Activated CD4-positive, alpha-beta T cell treated with anti-CD3 and anti-CD28 coated beads for 36 hours (primary cell): ENCODE results near the gene COL4A2. TPM values are rescaled to one million over a fixed set of nuclear protein-coding genes. Genes with fewer than 3 reads are reported as not detected.

ENCODE experiments used
- ATAC-seq: fragments of 200-7000 bp; cut with Tn5 transposase; one replicate; pipeline ENCODE4 v1.10.0; 2021; ENCODE audit warnings: mild to moderate bottlenecking, moderate library complexity
- CTCF ChIA-PET: fragments of 350-600 bp; sonication (Branson Sonifier 250); formaldehyde crosslinking; loops from one replicate; lab custom pipeline; 2021; ENCODE audit warnings: antibody characterized with exemption; lab: Charles Lee
- POLR2A ChIA-PET: fragments of 350-600 bp; sonication (Branson Sonifier 250); formaldehyde crosslinking; loops from one replicate; lab custom pipeline; 2021; ENCODE audit warnings: antibody characterized with exemption, inconsistent platforms; lab: Charles Lee
- DNase-seq: peaks from one replicate; pipeline ENCODE4 v3.0.0-alpha.2; 2020
- H3K27ac Mint-ChIP-seq: one replicate; pipeline ENCODE4 v1.8.0; 2021; ENCODE audit warnings: mixed read lengths
- H3K27me3 Mint-ChIP-seq: one replicate; pipeline ENCODE4 v1.8.0; 2021; ENCODE audit warnings: mixed read lengths
- H3K36me3 Mint-ChIP-seq: one replicate; pipeline ENCODE4 v1.8.0; 2021; ENCODE audit warnings: low read depth, mixed read lengths
- H3K4me1 Mint-ChIP-seq: one replicate; pipeline ENCODE4 v1.8.0; 2021; ENCODE audit warnings: mixed read lengths
- H3K4me3 Mint-ChIP-seq: one replicate; pipeline ENCODE4 v1.8.0; 2021; ENCODE audit warnings: mild to moderate bottlenecking, moderate library complexity, mixed read lengths
- H3K9me3 Mint-ChIP-seq: one replicate; pipeline ENCODE4 v1.8.0; 2021; ENCODE audit warnings: low read depth, mixed read lengths
- intact Hi-C, 2 experiments: fragments of 100-400 bp; cut with DNase I in 1 of 2; cut with micrococcal nuclease in 1 of 2; formaldehyde crosslinking; loops; one replicate each; pipeline versions ENCODE4 v1.14.2 to v1.15.1; 2022 to 2024; cut with DNase I, micrococcal nuclease
- total RNA-seq, 2 experiments: library from RNA; stranded (reverse); gene quantifications; one replicate each; pipeline ENCODE4 v1.2.3, GENCODE V29; 2021

The COL4A2 gene
- total RNA-seq, 2 experiments from 2014 or later: not detected

GRCh38 chr13:110535526-110535925 lies 228.4 kb downstream of the COL4A2 start:
- no peaks in the 10 kb centered on the region for H3K27me3 Mint-ChIP-seq
- DNase-seq (no peak), ATAC-seq (no peak)
- H3K4me3 Mint-ChIP-seq: no peak overlapping the region
- no peaks in the 10 kb centered on the region for H3K36me3 Mint-ChIP-seq
- ChIA-PET CTCF (interaction anchor here (0.5 kb wide), 1 partner anchor 125 kb away, joined by 3 read pairs; no protein-coding TSS in a partner anchor), POLR2A (no interaction called here)
- intact Hi-C loops: no loop called here
- H3K27ac Mint-ChIP-seq: no peak overlapping the region
- H3K9me3 Mint-ChIP-seq: no peaks in the 10 kb centered on the region
- peaks cover 15% of the 10 kb centered on the region for H3K4me1 Mint-ChIP-seq

GRCh38 chr13:110536006-110536693 lies 229.1 kb downstream of the COL4A2 start:
- Mint-ChIP-seq H3K27me3 (no peaks in the 10 kb centered on the region), H3K27ac (no peak overlapping the region), H3K9me3 (no peaks in the 10 kb centered on the region), H3K4me1 (peaks cover 15% of the 10 kb centered on the region), H3K4me3 (no peak overlapping the region), H3K36me3 (no peaks in the 10 kb centered on the region)
- ChIA-PET CTCF (interaction anchor here (0.5 kb wide), 1 partner anchor 126 kb away, joined by 3 read pairs; no protein-coding TSS in a partner anchor), POLR2A (no interaction called here)
- no peak for DNase-seq
- intact Hi-C loops: no loop called here
- peak; percentile 30 for ATAC-seq

GRCh38 chr13:110538632-110539031 lies 231.5 kb downstream of the COL4A2 start:
- H3K9me3 Mint-ChIP-seq: no peaks in the 10 kb centered on the region
- ChIA-PET POLR2A (no interaction called here), CTCF (interaction anchor here (0.8 to 1.8 kb wide), 3 partner anchors 10 to 355 kb away, joined by 3 to 5 read pairs (median 3); no protein-coding TSS in a partner anchor)
- no peak overlapping the region for H3K27ac Mint-ChIP-seq
- no peaks in the 10 kb centered on the region for H3K27me3 Mint-ChIP-seq
- H3K4me1 Mint-ChIP-seq: peaks cover 15% of the 10 kb centered on the region
- no peak for DNase-seq
- no peaks in the 10 kb centered on the region for H3K36me3 Mint-ChIP-seq
- no peak for ATAC-seq
- intact Hi-C loops: no loop called here
- H3K4me3 Mint-ChIP-seq: no peak overlapping the region

- ATAC-seq (peak; percentile 9), DNase-seq (no peak)
- H3K9me3 Mint-ChIP-seq: peaks cover 2% of the 10 kb centered on the region
- H3K27me3 Mint-ChIP-seq: no peaks in the 10 kb centered on the region
- intact Hi-C loops: no loop called here
- H3K36me3 Mint-ChIP-seq: peaks cover 1% of the 10 kb centered on the region
- ChIA-PET POLR2A (no interaction called here), CTCF (interaction anchor here (1.8 kb wide), 1 partner anchor 9 kb away, joined by 5 read pairs; no protein-coding TSS in a partner anchor)
- H3K4me1 Mint-ChIP-seq: peaks cover 15% of the 10 kb centered on the region
- no peak overlapping the region for H3K4me3 Mint-ChIP-seq
- H3K27ac Mint-ChIP-seq: no peak overlapping the region
These were observed 232.8 kb downstream of the COL4A2 start for GRCh38 chr13:110539894-110540293.

- CTCF ChIA-PET: no interaction called here
- H3K27me3 Mint-ChIP-seq: no peaks in the 10 kb centered on the region
- intact Hi-C loops: no loop called here
- H3K4me1 Mint-ChIP-seq: peaks cover 13% of the 10 kb centered on the region
- H3K9me3 Mint-ChIP-seq: peaks cover 4% of the 10 kb centered on the region
- no peak for ATAC-seq
- no peak overlapping the region for H3K27ac Mint-ChIP-seq
- peaks cover 1% of the 10 kb centered on the region for H3K36me3 Mint-ChIP-seq
- POLR2A ChIA-PET: no interaction called here
- DNase-seq: no peak
- no peak overlapping the region for H3K4me3 Mint-ChIP-seq
These were observed 233.9 kb downstream of the COL4A2 start for GRCh38 chr13:110540871-110541525.

GRCh38 chr13:110541526-110541920 lies 234.4 kb downstream of the COL4A2 start:
- H3K4me3 Mint-ChIP-seq: no peak overlapping the region
- H3K27me3 Mint-ChIP-seq: no peaks in the 10 kb centered on the region
- peaks cover 4% of the 10 kb centered on the region for H3K9me3 Mint-ChIP-seq
- ChIA-PET POLR2A (no interaction called here), CTCF (no interaction called here)
- H3K36me3 Mint-ChIP-seq: peaks cover 3% of the 10 kb centered on the region
- DNase-seq: no peak
- peaks cover 8% of the 10 kb centered on the region for H3K4me1 Mint-ChIP-seq
- no peak overlapping the region for H3K27ac Mint-ChIP-seq
- intact Hi-C loops: no loop called here
- no peak for ATAC-seq

GRCh38 chr13:110542169-110542796 lies 235.2 kb downstream of the COL4A2 start:
- no peak for DNase-seq
- ChIA-PET CTCF (no interaction called here), POLR2A (no interaction called here)
- Mint-ChIP-seq H3K4me3 (no peak overlapping the region), H3K9me3 (peaks cover 4% of the 10 kb centered on the region), H3K36me3 (peaks cover 8% of the 10 kb centered on the region), H3K27me3 (no peaks in the 10 kb centered on the region), H3K27ac (no peak overlapping the region), H3K4me1 (peaks cover 6% of the 10 kb centered on the region)
- no peak for ATAC-seq
- intact Hi-C loops: no loop called here

- Mint-ChIP-seq H3K27ac (no peak overlapping the region), H3K9me3 (peaks cover 4% of the 10 kb centered on the region), H3K27me3 (no peaks in the 10 kb centered on the region), H3K4me3 (no peak overlapping the region), H3K4me1 (no peaks in the 10 kb centered on the region), H3K36me3 (peaks cover 9% of the 10 kb centered on the region)
- CTCF ChIA-PET: no interaction called here
- ATAC-seq: no peak
- DNase-seq: no peak
- POLR2A ChIA-PET: no interaction called here
- intact Hi-C loops: no loop called here
These were observed 239.3 kb downstream of the COL4A2 start for GRCh38 chr13:110546378-110546777.

- Mint-ChIP-seq H3K4me1 (no peaks in the 10 kb centered on the region), H3K27me3 (no peaks in the 10 kb centered on the region), H3K27ac (no peak overlapping the region), H3K4me3 (no peak overlapping the region), H3K9me3 (peaks cover 4% of the 10 kb centered on the region), H3K36me3 (peaks cover 9% of the 10 kb centered on the region)
- intact Hi-C loops: no loop called here
- ChIA-PET POLR2A (no interaction called here), CTCF (no interaction called here)
- ATAC-seq (no peak), DNase-seq (no peak)
These were observed 239.8 kb downstream of the COL4A2 start for GRCh38 chr13:110546926-110547325.

GRCh38 chr13:110548891-110549794 lies 242.1 kb downstream of the COL4A2 start:
- ATAC-seq (no peak), DNase-seq (no peak)
- H3K27ac Mint-ChIP-seq: no peak overlapping the region
- no peaks in the 10 kb centered on the region for H3K27me3 Mint-ChIP-seq
- no peak overlapping the region for H3K4me3 Mint-ChIP-seq
- ChIA-PET POLR2A (no interaction called here), CTCF (interaction anchor here (0.6 to 1.4 kb wide), 2 partner anchors 10 to 31 kb away, joined by 3 to 5 read pairs; no protein-coding TSS in a partner anchor)
- H3K36me3 Mint-ChIP-seq: peaks cover 9% of the 10 kb centered on the region
- H3K4me1 Mint-ChIP-seq: no peaks in the 10 kb centered on the region
- H3K9me3 Mint-ChIP-seq: peaks cover 4% of the 10 kb centered on the region
- intact Hi-C loops: no loop called here

GRCh38 chr13:110549795-110550160 lies 242.7 kb downstream of the COL4A2 start:
- H3K9me3 Mint-ChIP-seq: peaks cover 3% of the 10 kb centered on the region
- ChIA-PET CTCF (no interaction called here), POLR2A (no interaction called here)
- no peak overlapping the region for H3K4me3 Mint-ChIP-seq
- H3K4me1 Mint-ChIP-seq: no peaks in the 10 kb centered on the region
- no peak overlapping the region for H3K27ac Mint-ChIP-seq
- DNase-seq (no peak), ATAC-seq (no peak)
- peaks cover 7% of the 10 kb centered on the region for H3K36me3 Mint-ChIP-seq
- intact Hi-C loops: no loop called here
- no peaks in the 10 kb centered on the region for H3K27me3 Mint-ChIP-seq
